GM18951 (cell line): ENCODE results near the gene GREB1.

ENCODE experiments used
- POLR2A ChIP-seq: IDR thresholded peaks from 4 replicates; pipeline ENCODE4 v1.6.1; 2011; ENCODE audit warnings: mild to moderate bottlenecking; ENCODE audit not compliant: insufficient read length, insufficient read depth; ENCODE audit errors: extremely low read depth
- in situ Hi-C: fragments of 300-500 bp; cut with MboI; formaldehyde crosslinking; loops from one replicate; pipeline ENCODE4 v1.12.0; 2022; ENCODE audit warnings: low sequenced_read_pairs, mixed read lengths, inconsistent platforms; ENCODE audit not compliant: unreplicated experiment

GREB1 gene

DNA sequence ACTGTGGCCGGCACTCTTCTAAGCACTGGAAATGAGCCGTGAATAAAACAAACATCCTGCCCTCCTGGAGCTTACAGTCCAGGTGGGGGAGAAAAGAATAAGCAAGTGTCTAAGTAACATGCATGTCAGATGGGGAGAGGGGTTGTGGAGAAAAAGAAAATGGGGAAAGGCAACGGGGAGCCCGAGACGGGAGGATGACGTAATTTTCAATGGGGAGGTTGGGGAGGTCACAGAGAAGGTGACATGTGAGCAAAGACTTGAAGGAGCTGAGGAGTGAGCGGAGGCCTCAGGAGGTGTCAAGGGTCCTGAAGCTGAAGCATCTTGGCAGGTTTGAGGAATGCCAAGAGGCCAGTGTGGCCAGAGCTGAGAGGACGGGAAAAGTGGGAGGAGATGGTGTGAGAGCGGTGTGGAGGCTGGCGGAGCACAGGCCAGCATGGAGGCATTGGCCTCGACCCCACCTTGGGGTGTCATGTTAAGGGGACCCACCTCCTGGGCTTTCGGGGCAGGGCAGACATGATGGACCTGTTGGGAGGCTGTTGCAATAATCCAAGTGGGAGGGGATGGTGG is 151.1 kb downstream of the GREB1 start:
- in situ Hi-C loops, result no loop called here
- TF ChIP-seq POLR2A, result no peak

DNA sequence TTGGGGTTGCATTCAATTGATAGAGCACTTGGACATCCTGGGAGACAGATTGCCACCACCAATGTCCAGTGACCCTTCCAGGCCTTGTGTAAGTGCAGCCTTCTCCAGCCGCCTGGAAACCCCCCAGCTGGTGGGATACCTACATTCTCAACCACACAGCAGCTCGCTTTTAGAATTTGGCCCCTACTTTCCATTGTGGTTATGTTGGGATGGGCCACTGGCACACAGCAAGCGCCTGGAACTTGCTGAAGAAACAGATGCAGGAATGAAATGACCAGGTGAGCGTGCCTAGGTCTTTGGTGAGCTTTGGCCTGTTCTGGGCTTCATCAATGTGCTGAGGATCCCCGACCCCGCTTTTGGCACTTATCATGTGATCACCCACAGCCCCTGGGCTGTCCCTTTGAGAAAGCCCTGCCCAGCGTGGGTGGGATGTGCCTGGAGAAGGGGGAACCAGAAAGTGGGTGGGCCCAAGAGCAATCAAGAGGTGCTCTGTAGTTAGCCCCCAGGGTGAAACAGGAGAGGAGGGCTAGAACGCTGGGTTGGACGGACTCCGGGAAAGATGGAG is 152.1 kb downstream of the GREB1 start:
- TF ChIP-seq POLR2A, result no peak
- in situ Hi-C loops, result no loop called here

DNA sequence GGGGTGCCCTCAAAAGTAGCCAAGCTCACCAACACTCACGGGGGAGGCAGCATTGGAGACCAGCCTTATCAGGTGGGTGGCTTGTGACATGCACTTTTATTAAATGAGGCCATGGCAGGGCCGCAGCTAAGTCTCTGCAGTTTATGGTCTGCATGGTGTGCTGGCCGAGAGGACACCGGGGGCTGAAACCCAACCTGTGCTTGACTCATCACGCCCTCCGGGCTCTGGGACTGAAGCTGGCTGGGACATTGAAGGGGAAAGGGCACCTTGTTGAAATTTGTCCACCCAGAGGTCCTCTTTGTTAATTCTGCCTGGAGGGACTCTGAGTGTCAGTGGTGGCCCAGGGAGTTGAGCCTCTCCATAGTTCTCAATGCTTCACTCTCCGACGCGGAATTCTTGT is 153.9 kb downstream of the GREB1 start:
- TF ChIP-seq POLR2A, result no peak
- in situ Hi-C loops, result no loop called here

DNA sequence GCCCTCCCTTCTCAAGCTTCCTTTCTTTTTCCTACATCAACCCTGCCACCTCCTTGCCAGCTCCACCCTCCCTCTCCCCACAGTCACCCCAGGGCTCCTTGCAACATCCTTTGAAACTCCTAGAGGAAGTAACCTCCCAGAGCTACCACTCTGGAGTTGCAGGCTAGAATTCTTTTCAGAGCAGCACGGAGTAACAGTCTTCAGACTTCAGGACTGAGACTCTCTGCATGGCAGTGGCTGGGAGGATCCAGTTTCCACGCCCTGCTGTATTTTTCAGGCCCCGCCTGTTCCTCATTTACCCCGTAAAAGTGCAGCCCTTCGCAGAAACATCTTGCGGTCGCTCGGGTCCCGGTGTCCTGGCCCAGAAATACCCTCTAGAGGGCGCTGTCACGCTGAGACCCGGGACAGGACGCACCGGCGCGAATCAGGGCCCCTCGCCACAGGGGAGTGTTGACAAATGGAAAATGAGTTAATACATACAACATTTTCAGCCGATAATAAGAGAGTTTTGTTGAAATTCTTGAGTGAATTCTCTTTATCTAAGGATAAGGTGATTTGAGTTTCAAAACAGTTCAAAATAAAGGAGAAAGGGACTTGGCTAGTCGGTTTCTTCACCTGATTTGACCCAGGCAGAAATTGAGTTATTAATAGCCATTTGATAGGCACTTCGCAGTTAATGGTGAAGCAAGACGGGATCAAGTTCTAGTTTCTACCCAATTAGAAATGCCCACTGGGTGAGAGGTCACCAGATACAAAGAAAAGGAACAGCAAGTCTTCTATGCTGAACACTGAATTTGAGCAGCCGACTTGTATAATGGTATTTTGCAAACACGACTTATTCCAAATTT is 154.6 kb downstream of the GREB1 start:
- no peak for TF ChIP-seq POLR2A
- in situ Hi-C loops, result no loop called here

DNA sequence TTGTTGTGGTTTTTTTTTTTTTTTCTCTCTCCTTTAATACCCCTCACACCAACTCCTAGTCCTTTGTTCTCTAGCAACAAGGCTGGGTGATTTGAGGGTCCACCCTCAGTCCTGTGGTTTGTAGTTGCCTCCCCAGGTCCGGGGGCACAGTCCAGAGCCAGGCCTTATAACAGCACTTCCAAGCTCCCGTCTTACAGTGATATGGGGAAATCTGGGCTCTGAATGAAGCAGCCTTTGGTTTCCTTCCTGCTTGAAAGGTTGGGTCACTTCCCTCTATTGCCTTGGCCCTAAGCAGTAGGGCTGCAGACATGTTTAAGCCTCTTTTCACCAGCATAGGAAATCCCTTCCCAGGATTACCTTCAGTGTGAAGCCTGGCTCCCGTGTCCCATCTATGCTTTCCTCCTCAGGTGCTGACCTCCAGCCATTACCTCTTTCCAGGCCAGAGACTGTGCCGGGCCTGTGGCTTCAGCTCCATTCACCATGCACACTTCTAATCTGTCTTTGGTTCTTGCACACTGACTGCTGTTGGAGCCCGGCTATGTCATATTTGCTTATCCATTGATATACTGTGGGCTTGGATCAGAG is 157.3 kb downstream of the GREB1 start:
- in situ Hi-C loops, result loop anchor here (10.0 kb wide), 1 partner anchor 94 kb away; no protein-coding TSS in a partner anchor
- no peak for TF ChIP-seq POLR2A
